ENCODE data around the gene DAP. TPM values are rescaled to one million over a fixed set of nuclear protein-coding genes. Genes with fewer than 3 reads are reported as not detected.
"Not testable (repeated sequence)": the region's sequence is repeated elsewhere in the genome, so short reads cannot be mapped to it uniquely, and the experiment has no call there.

Gene DAP
- polyA plus RNA-seq, 1 donor from 2014 or later = 105 TPM

DNA sequence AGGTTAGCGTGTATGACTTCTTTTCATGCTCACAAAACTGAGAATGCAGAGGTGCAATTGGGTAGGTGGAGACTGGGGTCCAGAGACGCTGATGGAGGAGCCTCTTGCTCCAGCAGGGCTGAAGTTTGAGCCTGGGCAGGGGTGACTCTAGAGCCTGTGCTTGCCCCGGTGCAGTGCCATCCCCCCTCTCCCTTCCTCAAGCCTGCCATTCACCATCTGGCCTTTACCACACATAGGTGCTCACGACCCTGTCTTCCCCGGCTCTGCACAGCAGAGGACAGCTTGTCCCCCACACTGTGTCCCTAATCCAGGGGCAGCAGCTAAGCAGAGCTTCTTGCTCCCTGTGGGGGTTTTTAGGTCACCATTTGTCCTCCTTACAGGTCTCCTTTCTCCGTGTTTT, 86.5 kb downstream of the DAP start:
- no peak overlapping the region for H3K27ac Mint-ChIP-seq
- peaks cover 11% of the 10 kb centered on the region for H3K36me3 Mint-ChIP-seq
- peaks cover 0 to 5% (median 0%) of the 10 kb centered on the region in 3 donors for H3K4me1 Mint-ChIP-seq
- H3K9me3 Mint-ChIP-seq = peaks cover 0 to 9% (median 6%) of the 10 kb centered on the region in 3 donors
- H3K27me3 Mint-ChIP-seq = no peaks in the 10 kb centered on the region
- no peak overlapping the region for H3K4me3 Mint-ChIP-seq

GRCh38 chr5:10674096-10674495, 86.9 kb downstream of the DAP start:
- Mint-ChIP-seq H3K27ac (no peak overlapping the region), H3K4me1 (peaks cover 0 to 5% (median 0%) of the 10 kb centered on the region in 3 donors), H3K9me3 (peaks cover 0 to 9% (median 6%) of the 10 kb centered on the region in 3 donors), H3K4me3 (no peak overlapping the region), H3K27me3 (no peaks in the 10 kb centered on the region), H3K36me3 (peaks cover 11% of the 10 kb centered on the region)

GRCh38 chr5:10673407-10673806, 87.6 kb downstream of the DAP start:
- H3K27me3 Mint-ChIP-seq = no peaks in the 10 kb centered on the region
- H3K36me3 Mint-ChIP-seq = peaks cover 8% of the 10 kb centered on the region
- H3K27ac Mint-ChIP-seq = no peak overlapping the region
- no peak overlapping the region for H3K4me3 Mint-ChIP-seq
- peaks cover 0 to 5% (median 0%) of the 10 kb centered on the region in 3 donors for H3K4me1 Mint-ChIP-seq
- peaks cover 0 to 9% (median 6%) of the 10 kb centered on the region in 3 donors for H3K9me3 Mint-ChIP-seq

- Mint-ChIP-seq H3K4me1 (peaks cover 0 to 5% (median 0%) of the 10 kb centered on the region in 3 donors), H3K9me3 (peaks cover 0 to 9% (median 6%) of the 10 kb centered on the region in 3 donors), H3K27me3 (no peaks in the 10 kb centered on the region), H3K27ac (no peak overlapping the region), H3K36me3 (peaks cover 8% of the 10 kb centered on the region), H3K4me3 (no peak overlapping the region)
These were observed 88.0 kb downstream of the DAP start for GRCh38 chr5:10673017-10673389.

DNA sequence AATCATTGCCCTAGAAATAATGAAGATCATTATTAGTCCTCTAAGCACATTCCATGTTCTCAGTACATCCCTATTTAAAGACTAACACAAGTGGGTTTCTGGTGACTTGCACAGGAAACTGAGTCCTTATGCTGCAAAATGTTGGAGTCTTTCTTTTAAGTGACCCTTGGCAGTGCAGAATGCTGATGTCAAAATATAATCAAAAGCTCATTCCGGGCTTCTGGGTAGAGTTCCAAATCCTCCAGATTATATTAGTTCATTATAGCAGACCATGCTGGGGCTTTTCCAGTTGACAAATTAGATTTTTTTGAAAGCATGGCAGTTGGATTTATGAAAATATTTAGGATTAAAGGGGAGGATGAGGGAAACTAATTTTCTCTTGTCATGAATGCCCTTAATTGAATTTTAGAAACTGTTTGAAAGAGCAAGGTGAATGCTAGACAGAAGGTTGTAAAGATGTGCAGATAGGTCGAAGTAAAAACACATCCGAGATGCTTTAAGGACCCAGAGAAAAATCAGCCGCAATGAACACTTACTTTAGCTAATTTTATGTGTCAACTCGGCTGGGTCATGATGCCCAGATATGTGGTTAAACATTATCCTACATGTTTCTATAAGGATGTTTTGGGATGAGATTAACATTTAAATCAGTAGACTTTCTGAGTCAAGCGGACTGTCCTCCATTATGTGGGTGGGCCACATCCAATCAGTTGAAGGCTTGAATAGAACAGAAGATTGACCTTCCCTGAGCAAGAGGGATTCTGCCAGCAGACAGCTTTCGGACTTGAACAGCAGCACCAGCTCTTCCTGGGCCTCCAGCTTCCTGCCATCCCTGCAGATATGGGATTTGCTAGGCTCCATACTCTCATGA, 88.7 kb downstream of the DAP start:
- Mint-ChIP-seq H3K36me3 (peaks cover 1% of the 10 kb centered on the region), H3K27me3 (no peaks in the 10 kb centered on the region), H3K9me3 (peaks cover 0 to 7% (median 4%) of the 10 kb centered on the region in 3 donors), H3K27ac (no peak overlapping the region), H3K4me3 (no peak overlapping the region), H3K4me1 (peaks cover 0 to 5% (median 0%) of the 10 kb centered on the region in 3 donors)

DNA sequence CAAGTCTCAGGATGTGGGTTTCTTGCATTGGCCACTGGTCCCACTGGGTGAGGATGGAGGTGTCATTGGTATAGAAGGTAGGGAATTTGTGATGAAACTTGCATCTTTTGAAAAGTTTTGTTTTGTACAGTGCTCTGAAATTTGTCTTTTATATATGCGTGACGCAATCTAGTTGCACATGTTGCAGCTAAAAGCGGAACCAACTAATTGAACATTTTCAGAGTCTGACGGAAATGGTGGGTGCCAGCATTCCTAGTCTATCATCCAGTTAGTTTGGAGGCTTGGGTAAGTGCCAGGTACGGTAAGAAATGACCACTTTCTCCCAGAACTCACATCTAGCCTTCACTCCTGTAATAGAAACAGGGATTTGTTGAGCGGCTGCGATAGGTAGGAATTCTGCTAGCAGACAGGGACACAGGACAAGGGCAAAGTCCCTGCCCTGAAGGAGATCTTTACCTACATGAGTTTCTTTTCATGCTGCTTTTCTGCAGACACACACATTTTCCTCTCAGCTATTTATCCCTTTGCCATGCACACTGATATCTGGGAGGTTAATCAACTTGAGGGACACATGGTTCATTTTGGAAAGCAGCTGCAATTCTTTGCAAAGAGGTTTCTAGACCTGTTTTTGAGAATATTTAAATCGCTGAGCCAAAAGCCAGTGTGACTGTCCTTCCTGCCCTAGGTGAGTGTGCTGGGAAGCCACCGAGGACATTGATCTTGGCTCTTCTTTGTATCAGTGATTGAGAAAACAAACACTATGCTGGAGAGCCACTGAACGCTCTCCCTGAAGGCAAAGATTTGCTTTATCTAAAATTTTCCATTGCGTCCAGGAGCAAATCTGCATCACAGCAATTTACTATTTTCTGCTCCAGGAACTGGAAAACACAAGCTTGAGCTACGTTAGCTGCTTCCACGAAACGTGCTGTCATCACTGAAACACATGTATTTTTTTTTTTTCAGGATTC, 89.7 kb downstream of the DAP start:
- Mint-ChIP-seq H3K27me3 (no peaks in the 10 kb centered on the region), H3K4me1 (peaks cover 0 to 5% (median 0%) of the 10 kb centered on the region in 3 donors), H3K9me3 (no peaks in the 10 kb centered on the region), H3K27ac (no peak overlapping the region), H3K36me3 (no peaks in the 10 kb centered on the region), H3K4me3 (no peak overlapping the region)

DNA sequence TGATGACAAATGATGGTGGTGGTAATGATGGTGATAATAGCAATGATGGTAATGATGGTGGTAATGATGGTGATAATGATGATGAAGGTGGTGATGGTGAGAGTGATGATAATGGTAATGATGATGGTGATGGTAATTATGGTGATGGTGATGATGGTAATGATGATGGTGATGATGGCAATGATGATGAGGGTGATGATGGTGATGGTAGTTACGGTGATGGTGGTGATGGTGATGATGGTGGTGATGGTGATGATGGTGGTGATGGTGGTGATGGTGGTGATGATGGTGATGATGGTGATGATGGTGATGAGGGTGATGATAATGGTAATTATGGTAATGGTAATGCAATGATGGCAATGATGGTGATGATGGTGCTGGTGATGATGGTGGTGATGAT, 91.1 kb downstream of the DAP start:
- Mint-ChIP-seq H3K4me3 (no peak overlapping the region), H3K27ac (no peak overlapping the region), H3K27me3 (no peaks in the 10 kb centered on the region), H3K36me3 (no peaks in the 10 kb centered on the region), H3K4me1 (no peaks in the 10 kb centered on the region), H3K9me3 (no peaks in the 10 kb centered on the region)

- no peaks in the 10 kb centered on the region for H3K9me3 Mint-ChIP-seq
- no peaks in the 10 kb centered on the region for H3K4me1 Mint-ChIP-seq
- H3K27me3 Mint-ChIP-seq = no peaks in the 10 kb centered on the region
- no peak overlapping the region for H3K27ac Mint-ChIP-seq
- H3K4me3 Mint-ChIP-seq = no peak overlapping the region
- H3K36me3 Mint-ChIP-seq = no peaks in the 10 kb centered on the region
These were observed 92.3 kb downstream of the DAP start for GRCh38 chr5:10668697-10669096.

DNA sequence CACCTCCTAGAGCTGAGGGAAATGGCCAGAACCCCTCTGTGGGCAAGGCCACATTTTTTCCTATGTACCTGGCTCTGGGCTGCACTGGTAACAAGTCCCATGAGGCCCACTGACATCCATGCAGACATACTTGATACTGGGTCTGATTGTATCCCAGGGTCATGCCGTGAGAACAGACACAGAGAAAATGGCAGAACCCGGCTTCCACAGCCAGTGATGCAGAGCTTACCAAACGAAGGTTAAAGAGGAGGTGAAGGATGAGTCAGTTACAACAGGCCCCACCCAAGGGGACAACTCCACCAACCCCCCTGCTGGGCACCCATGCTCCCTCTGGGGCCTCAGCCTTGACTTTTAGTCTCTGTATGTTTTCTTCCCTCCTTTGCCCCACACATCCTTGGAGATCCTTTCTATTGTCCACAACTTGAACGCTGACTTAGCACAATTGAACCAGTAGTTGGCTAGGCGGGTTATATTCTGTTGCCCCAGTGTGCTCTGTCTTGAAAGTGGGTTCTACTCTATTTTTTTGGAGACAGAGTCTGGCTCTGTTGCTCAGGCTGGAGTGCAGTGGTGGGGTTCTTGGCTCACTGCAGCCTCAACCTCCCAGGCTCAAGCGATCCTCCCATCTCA, 93.5 kb downstream of the DAP start:
- H3K36me3 Mint-ChIP-seq = no peaks in the 10 kb centered on the region
- no peaks in the 10 kb centered on the region for H3K9me3 Mint-ChIP-seq
- H3K27me3 Mint-ChIP-seq = no peaks in the 10 kb centered on the region
- no peak overlapping the region for H3K4me3 Mint-ChIP-seq
- no peaks in the 10 kb centered on the region for H3K4me1 Mint-ChIP-seq
- H3K27ac Mint-ChIP-seq = peak overlapping the region in 1 of 3 donors; percentile 41

DNA sequence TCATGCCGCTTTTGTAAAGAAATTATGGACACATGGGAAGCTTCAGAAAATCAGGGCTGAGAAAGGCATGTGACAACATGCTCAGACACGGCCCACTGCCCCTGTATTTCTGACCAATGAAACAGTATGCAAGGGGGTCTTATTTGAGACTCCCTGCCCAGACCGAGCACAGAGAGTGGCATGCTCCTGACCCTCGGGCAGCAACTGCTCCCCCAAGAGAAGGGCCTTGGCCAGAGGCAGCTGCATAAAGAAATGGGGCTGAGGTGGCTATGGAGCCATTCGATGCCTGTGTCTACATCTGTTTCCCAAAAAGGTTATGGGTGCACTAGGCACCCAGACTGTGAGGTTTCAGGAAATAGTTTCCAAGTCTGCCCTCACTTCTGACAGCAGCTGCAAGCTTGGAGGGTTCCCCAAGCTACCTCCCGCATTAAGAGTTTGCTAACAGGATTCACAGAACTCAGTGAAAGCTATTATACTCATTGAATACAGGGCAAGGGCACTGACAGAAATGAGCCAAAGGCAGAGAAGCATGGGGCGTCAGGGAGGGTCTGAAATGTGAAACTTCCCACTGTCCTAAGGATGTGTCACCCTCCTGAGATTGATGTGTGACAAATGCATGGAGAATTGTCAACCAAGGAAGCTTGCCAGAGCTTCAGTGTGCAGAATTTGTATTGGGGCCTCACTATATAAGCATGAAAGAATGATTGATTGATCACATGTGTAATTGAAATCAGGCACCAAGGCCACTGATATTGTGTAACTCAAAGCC, 94.3 kb downstream of the DAP start:
- Mint-ChIP-seq H3K4me1 (no peaks in the 10 kb centered on the region), H3K27me3 (no peaks in the 10 kb centered on the region), H3K4me3 (no peak overlapping the region), H3K36me3 (no peaks in the 10 kb centered on the region), H3K27ac (no peak overlapping the region), H3K9me3 (no peaks in the 10 kb centered on the region)

GRCh38 chr5:10665799-10666198, 95.2 kb downstream of the DAP start:
- H3K4me3 Mint-ChIP-seq = no peak overlapping the region
- H3K9me3 Mint-ChIP-seq = no peaks in the 10 kb centered on the region
- no peaks in the 10 kb centered on the region for H3K27me3 Mint-ChIP-seq
- H3K36me3 Mint-ChIP-seq = no peaks in the 10 kb centered on the region
- H3K27ac Mint-ChIP-seq = no peak overlapping the region
- peaks cover 0 to 1% (median 0%) of the 10 kb centered on the region in 3 donors for H3K4me1 Mint-ChIP-seq

- H3K4me1 Mint-ChIP-seq, H3K27me3 Mint-ChIP-seq, H3K36me3 Mint-ChIP-seq, H3K27ac Mint-ChIP-seq, H3K4me3 Mint-ChIP-seq, H3K9me3 Mint-ChIP-seq: not testable (repeated sequence)
These were observed 96.8 kb downstream of the DAP start for GRCh38 chr5:10664180-10664769.

- Mint-ChIP-seq H3K4me1 (peaks cover 0 to 1% (median 0%) of the 10 kb centered on the region in 3 donors), H3K27ac (no peak overlapping the region), H3K27me3 (no peaks in the 10 kb centered on the region), H3K36me3 (no peaks in the 10 kb centered on the region), H3K4me3 (no peak overlapping the region), H3K9me3 (no peaks in the 10 kb centered on the region)
These were observed 97.4 kb downstream of the DAP start for GRCh38 chr5:10663489-10664179.

Data from IgD-negative memory B cell (primary cell).